Measurements from ENCODE around the gene RETN.

Gene RETN

GRCh38 chr19:7629347-7630054 lies 39.3 kb upstream of the RETN start, which contains the start of the genes PET100 and XAB2:
Gene PET100 (plus strand): TSS chr19:7629793. CDS start chr19:7629834, 41 bp downstream.
Gene XAB2 (minus strand): TSS chr19:7629545. CDS start chr19:7629527, 18 bp downstream.
- H3K27ac ChIP-seq (ENCODE audit: low read depth, low read length), result peak within 1 kb of the TSS; percentile 24
- TF ChIP-seq CTCF (IDR thresholded peaks at IDR 0.05; ENCODE audit: low read depth, low read length, poor library complexity, severe bottlenecking), result no peak
- no peak for TF ChIP-seq EZH2phosphoT487 (IDR thresholded peaks at IDR 0.05; ENCODE audit: borderline replicate concordance, low read length)
- H3F3A ChIP-seq (ENCODE audit: control insufficient read depth, insufficient read depth), result no peaks in the 10 kb centered on the region
- H3K4me1 ChIP-seq (ENCODE audit: control insufficient read depth, low read length), result peaks cover 21% of the 10 kb centered on the region
- peaks cover 24% of the 10 kb centered on the region for H3K36me3 ChIP-seq (ENCODE audit: control insufficient read depth, low read length)
- no peaks in the 10 kb centered on the region for H3K9me2 ChIP-seq (replicated peaks; ENCODE audit: control insufficient read depth, low read length)
- H4K20me1 ChIP-seq (ENCODE audit: control insufficient read depth, insufficient read depth, low read depth, low read length), result no peaks in the 10 kb centered on the region
- H3K27me3 ChIP-seq (ENCODE audit: control insufficient read depth, low read length), result no peaks in the 10 kb centered on the region
- H3K79me2 ChIP-seq (ENCODE audit: control insufficient read depth, low read length), result peaks cover 60% of the 10 kb centered on the region
- H3K4me2 ChIP-seq (ENCODE audit: low read length), result peak within 1 kb of the TSS; percentile 90
- no peaks in the 10 kb centered on the region for H3K9me3 ChIP-seq (ENCODE audit: control insufficient read depth, insufficient read depth, low read length)
- peak within 1 kb of the TSS; percentile 91 for H3K4me3 ChIP-seq (ENCODE audit: low read length)

DNA sequence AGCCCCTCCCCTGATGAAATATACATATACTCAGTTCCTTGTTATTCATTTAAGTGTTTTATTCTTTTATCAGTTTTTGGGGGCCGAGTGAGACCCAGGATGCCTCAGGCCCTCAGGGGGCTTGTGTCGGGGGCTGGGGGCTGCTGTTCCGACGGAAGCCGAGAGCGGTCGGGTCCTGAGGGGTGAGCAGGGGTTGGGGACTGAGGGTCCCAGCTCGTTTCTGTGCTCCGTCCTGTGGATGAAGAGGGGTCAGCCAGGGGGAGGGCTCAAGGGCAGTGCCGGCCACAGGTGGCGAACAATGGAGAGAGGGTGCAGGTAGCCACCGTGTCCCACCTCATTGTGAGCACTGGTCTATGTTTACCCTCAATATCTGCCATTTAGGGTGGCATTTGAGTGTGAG lies 37.3 kb upstream of the RETN start:
- no peaks in the 10 kb centered on the region for H3K27me3 ChIP-seq (ENCODE audit: control insufficient read depth, low read length)
- H3K9me3 ChIP-seq (ENCODE audit: control insufficient read depth, insufficient read depth, low read length), result no peaks in the 10 kb centered on the region
- H3K79me2 ChIP-seq (ENCODE audit: control insufficient read depth, low read length), result peaks cover 53% of the 10 kb centered on the region
- TF ChIP-seq EZH2phosphoT487 (IDR thresholded peaks at IDR 0.05; ENCODE audit: borderline replicate concordance, low read length) (no peak), CTCF (IDR thresholded peaks at IDR 0.05; ENCODE audit: low read depth, low read length, poor library complexity, severe bottlenecking) (no peak)
- no peak overlapping the region for H3K27ac ChIP-seq (ENCODE audit: low read depth, low read length)
- H3K4me3 ChIP-seq (ENCODE audit: low read length), result no peak overlapping the region
- H3K9me2 ChIP-seq (replicated peaks; ENCODE audit: control insufficient read depth, low read length), result no peaks in the 10 kb centered on the region
- H3K4me1 ChIP-seq (ENCODE audit: control insufficient read depth, low read length), result peaks cover 35% of the 10 kb centered on the region
- no peaks in the 10 kb centered on the region for H4K20me1 ChIP-seq (ENCODE audit: control insufficient read depth, insufficient read depth, low read depth, low read length)
- peaks cover 12% of the 10 kb centered on the region for H3K36me3 ChIP-seq (ENCODE audit: control insufficient read depth, low read length)
- H3K4me2 ChIP-seq (ENCODE audit: low read length), result no peak overlapping the region
- H3F3A ChIP-seq (ENCODE audit: control insufficient read depth, insufficient read depth), result no peaks in the 10 kb centered on the region

- TF ChIP-seq CTCF (IDR thresholded peaks at IDR 0.05; ENCODE audit: low read depth, low read length, poor library complexity, severe bottlenecking) (no peak), EZH2phosphoT487 (IDR thresholded peaks at IDR 0.05; ENCODE audit: borderline replicate concordance, low read length) (no peak)
- no peaks in the 10 kb centered on the region for H3F3A ChIP-seq (ENCODE audit: control insufficient read depth, insufficient read depth)
- H3K4me1 ChIP-seq (ENCODE audit: control insufficient read depth, low read length), result peaks cover 39% of the 10 kb centered on the region
- H3K4me2 ChIP-seq (ENCODE audit: low read length), result no peak overlapping the region
- peaks cover 48% of the 10 kb centered on the region for H3K79me2 ChIP-seq (ENCODE audit: control insufficient read depth, low read length)
- no peaks in the 10 kb centered on the region for H3K9me2 ChIP-seq (replicated peaks; ENCODE audit: control insufficient read depth, low read length)
- H3K9me3 ChIP-seq (ENCODE audit: control insufficient read depth, insufficient read depth, low read length), result no peaks in the 10 kb centered on the region
- H3K4me3 ChIP-seq (ENCODE audit: low read length), result no peak overlapping the region
- H4K20me1 ChIP-seq (ENCODE audit: control insufficient read depth, insufficient read depth, low read depth, low read length), result no peaks in the 10 kb centered on the region
- H3K36me3 ChIP-seq (ENCODE audit: control insufficient read depth, low read length), result peaks cover 3% of the 10 kb centered on the region
- no peak overlapping the region for H3K27ac ChIP-seq (ENCODE audit: low read depth, low read length)
- no peaks in the 10 kb centered on the region for H3K27me3 ChIP-seq (ENCODE audit: control insufficient read depth, low read length)
Observed at GRCh38 chr19:7632340-7633203, 36.3 kb upstream of the RETN start.
